GM12878 (cell line): ENCODE results near the gene SEL1L3. TPM values are rescaled to one million over a fixed set of nuclear protein-coding genes. Genes with fewer than 3 reads are reported as not detected.

ENCODE experiments used
- ATAC-seq: fragments of 200-7000 bp; cut with Tn5 transposase; 3 replicates; pipeline ENCODE4 v1.9.1; 2020; ENCODE audit warnings: mild to moderate bottlenecking, moderate library complexity
- BruUV-seq: library from RNA; stranded (reverse); fragments of 400-500 nt; replicated peaks from 2 replicates; lab custom pipeline; 2021; lab: Mats Ljungman, UMichigan
- CTCF ChIA-PET: fragments of 300-600 bp; sonication (Branson Sonifier 250); formaldehyde crosslinking; extraction: SDS; loops from one replicate; lab custom pipeline; 2021; ENCODE audit warnings: inconsistent platforms; lab: Yijun Ruan, JAX
- POLR2A ChIA-PET: fragments of 350-600 bp; formaldehyde crosslinking; extraction: SDS; loops from one replicate; lab custom pipeline; 2021; ENCODE audit warnings: inconsistent platforms; lab: Charles Lee
- RAD21 ChIA-PET: fragments of 300-600 bp; sonication (Branson Sonifier 250); formaldehyde crosslinking; loops from one replicate; lab custom pipeline; 2023; ENCODE audit warnings: antibody characterized with exemption; ENCODE audit not compliant: unreplicated experiment; lab: Charles Lee
- SMC1A ChIA-PET: fragments of 300-600 bp; sonication (Branson Sonifier 250); formaldehyde crosslinking; loops from one replicate; lab custom pipeline; 2023; ENCODE audit not compliant: unreplicated experiment, uncharacterized antibody; lab: Charles Lee
- DNase-seq: peaks from one replicate; pipeline ENCODE4 v3.0.0-alpha.2; 2011; ENCODE audit warnings: low read depth, low spot score
- FAIRE-seq: peaks from 3 replicates; lab custom pipeline; 2011; peaks lifted over from hg19 to GRCh38; lab: Jason Lieb, UNC
- H2AFZ ChIP-seq: 2 replicates; pipeline ENCODE4 v1.6.0; 2011; ENCODE audit warnings: low read depth, low read length, control low read depth; ENCODE audit not compliant: control insufficient read depth
- H3K27ac ChIP-seq: 2 replicates; pipeline ENCODE4 v1.5.1; 2011; ENCODE audit warnings: control low read depth; ENCODE audit not compliant: control insufficient read depth, insufficient read depth
- H3K27me3 ChIP-seq, 2 experiments: replicated peaks in 1 of 2; 2 replicates each; pipeline versions ENCODE4 v1.6.0 to v1.6.1; 2011; ENCODE audit warnings: low read length in 1 of 2; ENCODE audit not compliant: control insufficient read depth in 2 of 2, insufficient read depth in 2 of 2
- H3K36me3 ChIP-seq, 2 experiments: 2 replicates each; pipeline ENCODE4 v1.5.1; 2011; ENCODE audit warnings: low read length in 1 of 2; ENCODE audit not compliant: control insufficient read depth in 2 of 2, insufficient read depth in 2 of 2
- H3K4me1 ChIP-seq: 2 replicates; pipeline ENCODE4 v1.6.1; 2011; ENCODE audit warnings: mild to moderate bottlenecking, low read length, moderate library complexity, mixed read lengths; ENCODE audit not compliant: control insufficient read depth, insufficient read depth
- H3K4me2 ChIP-seq: 2 replicates; pipeline ENCODE4 v1.6.0; 2011; ENCODE audit warnings: control low read depth; ENCODE audit not compliant: control insufficient read depth, insufficient read depth
- H3K4me3 ChIP-seq: fragments of 200-600 bp; sonication (generic); 2 replicates; pipeline ENCODE4 v1.5.1; 2016
- H3K79me2 ChIP-seq: 2 replicates; pipeline ENCODE4 v1.6.0; 2011; ENCODE audit warnings: low read length; ENCODE audit not compliant: control insufficient read depth, insufficient read depth
- H3K9ac ChIP-seq: 2 replicates; pipeline ENCODE4 v1.8.0; 2011; ENCODE audit warnings: low read length, control low read depth, mixed read lengths; ENCODE audit not compliant: control insufficient read depth, insufficient read depth
- H3K9me3 ChIP-seq: replicated peaks from 3 replicates; pipeline ENCODE4 v1.5.1; 2011; ENCODE audit warnings: mild to moderate bottlenecking, low read length; ENCODE audit not compliant: control insufficient read depth, insufficient read depth
- H4K20me1 ChIP-seq: 2 replicates; pipeline ENCODE4 v1.6.0; 2011; ENCODE audit not compliant: control insufficient read depth, insufficient read depth
- BCLAF1 ChIP-seq: fragments of 450-650 bp; IDR thresholded peaks from 2 replicates; pipeline ENCODE4 v1.6.1; 2017; ENCODE audit warnings: antibody characterized with exemption, mild to moderate bottlenecking, moderate library complexity
- BHLHE40 ChIP-seq, 2 experiments: fragments of 450-650 bp in 1 of 2; IDR thresholded peaks; 2 replicates each; pipeline ENCODE4 v1.6.1; 2011 to 2017; ENCODE audit warnings: low read depth in 2 of 2, borderline replicate concordance in 1 of 2, improper control_type of control experiment in 1 of 2, low read length in 1 of 2, mild to moderate bottlenecking in 1 of 2
- JUNB ChIP-seq: IDR thresholded peaks from 2 replicates; pipeline ENCODE4 v1.6.1; 2016; ENCODE audit warnings: antibody characterized with exemption, mild to moderate bottlenecking
- KLF5 ChIP-seq: fragments of 450-650 bp; IDR thresholded peaks from 2 replicates; pipeline ENCODE4 v1.6.1; 2014; ENCODE audit warnings: mild to moderate bottlenecking; ENCODE audit not compliant: partially characterized antibody
- MYC ChIP-seq: IDR thresholded peaks from 2 replicates; pipeline ENCODE4 v1.6.1; 2011; ENCODE audit warnings: mild to moderate bottlenecking, low read length, moderate library complexity, inconsistent platforms; ENCODE audit not compliant: insufficient read depth, insufficient replicate concordance, insufficient read length, severe bottlenecking
- NBN ChIP-seq: fragments of 450-650 bp; IDR thresholded peaks from 2 replicates; pipeline ENCODE4 v1.6.1; 2016
- NFYB ChIP-seq: IDR thresholded peaks from 2 replicates; pipeline ENCODE4 v1.6.1; 2011; ENCODE audit warnings: low read depth, mild to moderate bottlenecking, low read length, improper control_type of control experiment, moderate library complexity; ENCODE audit not compliant: insufficient read depth
- RELB ChIP-seq: fragments of 450-650 bp; IDR thresholded peaks from 2 replicates; pipeline ENCODE4 v1.6.1; 2017; ENCODE audit warnings: low read depth, mild to moderate bottlenecking, moderate library complexity
- TARDBP ChIP-seq: IDR thresholded peaks from 2 replicates; pipeline ENCODE4 v1.6.1; 2016; ENCODE audit warnings: borderline replicate concordance
- WGBS: methylation state at CpG from one replicate; pipeline ENCODE4 v1.1.6; 2016; ENCODE audit warnings: low lambda C conversion rate; ENCODE audit not compliant: insufficient replicate concordance, insufficient coverage; ENCODE audit errors: missing lambda C conversion rate; 5-methylcytosine and 5-hydroxymethylcytosine counted together
- in situ Hi-C: fragments of 300-500 bp; cut with MboI; formaldehyde crosslinking; loops from 9 replicates; pipeline ENCODE4 v1.14.3; 2018; ENCODE audit warnings: mixed read lengths
- intact Hi-C: fragments of 100-400 bp; cut with micrococcal nuclease; formaldehyde crosslinking; loops from one replicate; pipeline ENCODE4 v1.14.2; 2022; ENCODE audit not compliant: unreplicated experiment
- polyA plus RNA-seq, 11 experiments: library from polyadenylated mRNA; depleted of rRNA in 4 of 11; unstranded in 6 of 11; stranded (reverse) in 5 of 11; fragments of >200 nt; fragmentation: Nextera tagmentation in 4 of 11; fragmentation: Illumina TruSeq in 1 of 11; extraction: Ambion mirVana in 4 of 11; extraction: Trizol in 1 of 11; gene quantifications; 1 replicate in 1 of 11; 2 replicates in 10 of 11; pipeline versions ENCODE4 v1.2.1 to v1.2.3, GENCODE V29; 2011 to 2016; ENCODE audit warnings: inconsistent platforms in 2 of 11, missing spikeins in 2 of 11, low read depth in 1 of 11
- total RNA-seq, 4 experiments: library from RNA; depleted of rRNA in 3 of 4; stranded (reverse); fragments of >200 nt in 3 of 4; fragmentation: Illumina TruSeq in 1 of 4; extraction: Trizol in 1 of 4; gene quantifications; 2 replicates each; pipeline versions ENCODE4 v1.2.1 to v1.2.3, GENCODE V29; 2013 to 2021

Gene SEL1L3
- total and polyA plus RNA-seq, 10 of the 15 experiments (the other 5 are each of a cell fraction or from before 2014, with no cell fraction given) = 20.4 to 82.2 (median 47.3) TPM

DNA sequence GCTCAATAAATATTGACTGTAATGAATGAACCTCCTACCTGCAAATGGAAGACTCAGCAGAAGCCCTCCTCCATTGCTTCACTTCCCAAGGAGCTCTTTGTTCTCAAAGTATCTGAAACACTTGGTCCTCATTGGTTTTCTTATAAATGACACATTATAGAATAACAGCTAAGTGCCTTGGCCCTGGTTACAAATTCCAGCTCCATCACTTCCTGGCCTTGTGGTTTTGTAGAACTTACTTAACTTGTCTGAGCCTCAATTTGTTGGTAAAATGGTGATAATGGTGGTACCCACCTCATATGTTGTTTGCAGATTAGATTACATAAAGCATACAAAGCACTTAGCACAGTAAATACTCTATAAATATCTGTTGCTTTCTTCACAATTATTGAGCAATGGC, 26.0 kb upstream of the SEL1L3 start:
- ChIA-PET CTCF (no interaction called here), RAD21 (no interaction called here), SMC1A (interaction anchor here (0.8 to 1.6 kb wide), 4 partner anchors 12 to 23 kb away, joined by 3 to 4 read pairs (median 3); no protein-coding TSS in a partner anchor), POLR2A (interaction anchor here (1.1 kb wide), 1 partner anchor 11 kb away, joined by 3 read pairs; no protein-coding TSS in a partner anchor)
- no TSS peak for BruUV-seq
- Histone ChIP-seq H3K27ac (no peak overlapping the region), H3K27me3 (no peaks in the 10 kb centered on the region), H3K79me2 (no peaks in the 10 kb centered on the region), H3K9me3 (no peaks in the 10 kb centered on the region), H3K4me1 (peaks cover 7% of the 10 kb centered on the region), H3K4me3 (no peak overlapping the region), H2AFZ (no peak overlapping the region), H3K9ac (no peak overlapping the region), H3K36me3 (no peaks in the 10 kb centered on the region), H4K20me1 (no peaks in the 10 kb centered on the region), H3K4me2 (no peak overlapping the region)
- ATAC-seq = no peak
- no peak for FAIRE-seq
- TF ChIP-seq KLF5 = no peak
- no peak for TF ChIP-seq TARDBP
- no peak for TF ChIP-seq NFYB
- in situ Hi-C loops (no loop called here), intact Hi-C loops (no loop called here)
- DNase-seq = no peak

DNA sequence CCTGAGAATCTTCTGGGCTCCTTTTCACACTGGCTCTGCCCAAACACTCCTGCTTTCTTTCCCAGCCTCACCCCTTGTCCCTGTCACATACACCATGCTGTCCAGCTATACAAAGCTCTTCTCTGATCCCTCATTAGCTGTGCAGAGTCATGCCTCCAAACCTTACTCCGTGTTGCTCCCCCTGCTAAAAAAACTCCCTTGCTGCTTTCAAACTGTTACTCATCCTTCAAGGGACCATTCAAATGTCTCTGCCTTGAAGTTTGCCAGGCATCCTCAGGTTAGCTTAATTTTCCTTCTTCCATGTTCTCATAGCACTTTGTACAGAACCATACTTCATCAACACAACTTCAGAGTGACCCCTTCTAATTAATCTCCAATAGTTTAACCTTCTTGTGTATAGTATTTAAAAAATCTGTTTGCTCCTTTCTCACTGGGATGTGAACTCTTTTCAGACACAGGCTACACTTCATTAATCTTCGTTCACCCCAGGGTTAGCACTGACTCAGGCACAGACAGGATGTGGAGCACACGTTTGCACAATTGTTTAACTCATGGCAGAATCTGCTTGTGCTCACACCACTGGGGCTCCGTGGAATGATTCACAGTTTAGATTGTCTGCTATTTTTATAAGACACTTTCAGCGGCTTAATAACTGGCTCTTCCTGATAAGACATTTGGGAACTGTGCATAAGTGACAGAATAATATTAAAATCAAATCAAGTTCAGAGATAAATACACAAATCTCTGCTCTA, 21.4 kb upstream of the SEL1L3 start:
- in situ Hi-C loops = no loop called here
- no peaks in the 10 kb centered on the region for H4K20me1 ChIP-seq
- TF ChIP-seq NBN (peak; percentile 28; the same call in 1 of the 2 replicates), MYC (no peak), NFYB (no peak), JUNB (peak; percentile 33), RELB (peak; percentile 30; the same call in 1 of the 2 replicates), BHLHE40 (IDR thresholded peaks at IDR 0.05; ENCODE audit: borderline replicate concordance in 1 of 2, low read depth in 2 of 2, low read length in 1 of 2) (peak in 1 of 2 experiments; percentile 29; a peak in 1 of 4 replicates), BCLAF1 (no peak)
- TF ChIP-seq, all 136 proteins: peak for 4
- RAD21 ChIA-PET = interaction anchor here (0.5 to 1.2 kb wide), 7 partner anchors 11 to 42 kb away, joined by 3 to 6 read pairs (median 4); no protein-coding TSS in a partner anchor
- H2AFZ ChIP-seq = peak overlapping the region; percentile 48
- H3K36me3 ChIP-seq = no peaks in the 10 kb centered on the region
- FAIRE-seq = no peak
- no peaks in the 10 kb centered on the region for H3K79me2 ChIP-seq
- POLR2A ChIA-PET = interaction anchor here (1.0 to 1.4 kb wide), 4 partner anchors 9 to 20 kb away, joined by 3 to 4 read pairs (median 3); no protein-coding TSS in a partner anchor
- no peak overlapping the region for H3K4me3 ChIP-seq
- no peak overlapping the region for H3K9ac ChIP-seq
- H3K27me3 ChIP-seq = no peaks in the 10 kb centered on the region
- intact Hi-C loops = no loop called here
- WGBS = 16% methylated on average over 5 of the region's 5 CpGs
- peak overlapping the region; percentile 44 for H3K4me2 ChIP-seq
- no peaks in the 10 kb centered on the region; the same call in 2 of the 3 replicates for H3K9me3 ChIP-seq
- CTCF ChIA-PET = interaction anchor here (0.9 to 1.2 kb wide), 2 partner anchors 10 to 25 kb away, joined by 3 read pairs; no protein-coding TSS in a partner anchor
- peaks cover 26% of the 10 kb centered on the region for H3K4me1 ChIP-seq
- peak; percentile 57 for ATAC-seq
- BruUV-seq = no TSS peak
- SMC1A ChIA-PET = interaction anchor here (0.9 to 2.1 kb wide), 8 partner anchors 17 to 45 kb away, joined by 3 to 8 read pairs (median 4); no protein-coding TSS in a partner anchor
- DNase-seq = no peak
- no peak overlapping the region for H3K27ac ChIP-seq
